ENCODE results near the gene ZCCHC4. TPM values are rescaled to one million over a fixed set of nuclear protein-coding genes. Genes with fewer than 3 reads are reported as not detected.
"Not testable (repeated sequence)": the region's sequence is repeated elsewhere in the genome, so short reads cannot be mapped to it uniquely, and the experiment has no call there.

ZCCHC4 gene
- total RNA-seq, 4 donors from 2014 or later, result 20.1 to 26.0 (median 21.6) TPM

- WGBS, 2 donors, result 71 to 75% methylated on average over 2 of the region's 2 CpGs
- Histone ChIP-seq H3K36me3 (peaks cover 0 to 52% (median 0%) of the 10 kb centered on the region in 3 donors), H3K27ac (no peak overlapping the region), H3K4me1 (no peaks in the 10 kb centered on the region), H3K4me3 (no peak overlapping the region), H3K9me3 (no peaks in the 10 kb centered on the region), H3K27me3 (no peaks in the 10 kb centered on the region)
- no peak for TF ChIP-seq EP300 (IDR thresholded peaks at IDR 0.05)
- no peak for TF ChIP-seq POLR2A (IDR thresholded peaks at IDR 0.05)
- no peak for TF ChIP-seq CTCF (IDR thresholded peaks at IDR 0.05)
- DNase-seq (ENCODE audit: low spot score in 2 of 2), result no peak
Observed at GRCh38 chr4:25320336-25320735, 7.8 kb downstream of the ZCCHC4 start.

GRCh38 chr4:25320773-25321172 lies 8.2 kb downstream of the ZCCHC4 start:
- TF ChIP-seq CTCF (IDR thresholded peaks at IDR 0.05) (no peak), EP300 (IDR thresholded peaks at IDR 0.05) (no peak), POLR2A (IDR thresholded peaks at IDR 0.05) (no peak)
- Histone ChIP-seq H3K4me3 (no peak overlapping the region), H3K27me3 (no peaks in the 10 kb centered on the region), H3K36me3 (peaks cover 0 to 47% (median 0%) of the 10 kb centered on the region in 3 donors), H3K9me3 (no peaks in the 10 kb centered on the region), H3K27ac (no peak overlapping the region), H3K4me1 (no peaks in the 10 kb centered on the region)
- no peak for DNase-seq (ENCODE audit: low spot score in 2 of 2)
- WGBS, 2 donors, result 65 to 90% methylated on average over 1 of the region's 1 CpG

- H3K4me1 ChIP-seq, result no peaks in the 10 kb centered on the region
- DNase-seq (ENCODE audit: low spot score in 2 of 2), result no peak
- H3K9me3 ChIP-seq, result no peaks in the 10 kb centered on the region
- H3K4me3 ChIP-seq, result no peak overlapping the region
- TF ChIP-seq CTCF (IDR thresholded peaks at IDR 0.05) (no peak), EP300 (IDR thresholded peaks at IDR 0.05) (no peak), POLR2A (IDR thresholded peaks at IDR 0.05) (no peak)
- no peak overlapping the region for H3K27ac ChIP-seq
- 93 to 98% methylated on average over 3 of the region's 3 CpGs for WGBS, 2 donors
- peaks cover 0 to 47% (median 0%) of the 10 kb centered on the region in 3 donors for H3K36me3 ChIP-seq
- no peaks in the 10 kb centered on the region for H3K27me3 ChIP-seq
Observed at GRCh38 chr4:25321703-25322102, 9.1 kb downstream of the ZCCHC4 start.

- DNase-seq (ENCODE audit: low spot score in 2 of 2); H3K27ac ChIP-seq; H3K4me3 ChIP-seq; H3K9me3 ChIP-seq; H3K4me1 ChIP-seq; H3K27me3 ChIP-seq: not testable (repeated sequence)
- 94 to 98% methylated on average over 3 of the region's 3 CpGs for WGBS, 2 donors
- peaks cover 0 to 13% (median 0%) of the 10 kb centered on the region in 3 donors for H3K36me3 ChIP-seq
Observed at GRCh38 chr4:25328463-25328862, 15.9 kb downstream of the ZCCHC4 start.

GRCh38 chr4:25330335-25330734 lies 17.8 kb downstream of the ZCCHC4 start:
- no peak for DNase-seq (ENCODE audit: low spot score in 2 of 2)
- TF ChIP-seq POLR2A (IDR thresholded peaks at IDR 0.05), result no peak
- TF ChIP-seq CTCF (IDR thresholded peaks at IDR 0.05), result no peak
- TF ChIP-seq EP300 (IDR thresholded peaks at IDR 0.05), result no peak
- 93 to 100% methylated on average over 1 of the region's 1 CpG for WGBS, 2 donors
- Histone ChIP-seq H3K4me1 (no peaks in the 10 kb centered on the region), H3K36me3 (peaks cover 0 to 26% (median 0%) of the 10 kb centered on the region in 3 donors), H3K9me3 (no peaks in the 10 kb centered on the region), H3K27me3 (no peaks in the 10 kb centered on the region), H3K27ac (no peak overlapping the region), H3K4me3 (no peak overlapping the region)
